ENCODE measurements around the gene KCNK13. TPM values are rescaled to one million over a fixed set of nuclear protein-coding genes. Genes with fewer than 3 reads are reported as not detected.
"Not testable (repeated sequence)": the region's sequence is repeated elsewhere in the genome, so short reads cannot be mapped to it uniquely, and the experiment has no call there.

KCNK13 gene
- total and polyA plus RNA-seq, 2 experiments from 2014 or later: 0.21 to 1.0 TPM

- no peak overlapping the region for H3K4me3 ChIP-seq
- H3K4me3 Mint-ChIP-seq: no peak overlapping the region
Observed at GRCh38 chr14:90194706-90195105, 132.9 kb downstream of the KCNK13 start.

GRCh38 chr14:90198541-90199060, 136.8 kb downstream of the KCNK13 start:
- H3F3A ChIP-seq (replicated peaks; ENCODE audit: low read depth): no peaks in the 10 kb centered on the region
- Mint-ChIP-seq H3K4me1 (no peaks in the 10 kb centered on the region), H3K27ac (no peak overlapping the region), H3K9me3 (peaks cover 4% of the 10 kb centered on the region; the same call in 2 of the 3 replicates), H3K36me3 (ENCODE audit: low read depth) (no peaks in the 10 kb centered on the region), H3K4me3 (no peak overlapping the region), H3K27me3 (ENCODE audit: insufficient read depth, low read depth, poor library complexity) (peaks cover 4% of the 10 kb centered on the region)
- TF ChIP-seq EZH2phosphoT487 (IDR thresholded peaks at IDR 0.05; ENCODE audit: unreplicated experiment) (no peak), JUNB (IDR thresholded peaks at IDR 0.05; ENCODE audit: unreplicated experiment) (no peak), STAT1 (IDR thresholded peaks at IDR 0.05; ENCODE audit: unreplicated experiment) (no peak)
- no peaks in the 10 kb centered on the region for H4K20me1 ChIP-seq (replicated peaks; ENCODE audit: insufficient read depth)
- 0 out of 2 replicates have a peak, but pooled peaks cover 4% of the 10 kb centered on the region for H3K9me2 ChIP-seq (ENCODE audit: insufficient read depth)
- no peak overlapping the region for H2AFZ ChIP-seq
- H3K4me2 ChIP-seq: no peak overlapping the region
- no peak for ATAC-seq
- H3K27me3 ChIP-seq (ENCODE audit: insufficient read depth): no peaks in the 10 kb centered on the region
- no peak overlapping the region for H3K27ac ChIP-seq (ENCODE audit: low read depth)
- no peaks in the 10 kb centered on the region for H3K36me3 ChIP-seq (ENCODE audit: insufficient read depth)
- no peaks in the 10 kb centered on the region for H3K79me2 ChIP-seq (replicated peaks; ENCODE audit: insufficient read depth)
- no peaks in the 10 kb centered on the region for H3K4me1 ChIP-seq (ENCODE audit: insufficient read depth)
- no peak overlapping the region for H3K4me3 ChIP-seq
- DNase-seq (ENCODE audit: low spot score): no peak

More at GRCh38 chr14:90194706-90195105, 132.9 kb downstream of the KCNK13 start:
- H3K27ac ChIP-seq (ENCODE audit: low read depth): no peak overlapping the region
- H3K79me2 ChIP-seq (replicated peaks; ENCODE audit: insufficient read depth): no peaks in the 10 kb centered on the region
- no peak for DNase-seq (ENCODE audit: low spot score)
- no peaks in the 10 kb centered on the region for H3K36me3 Mint-ChIP-seq (ENCODE audit: low read depth)
- ATAC-seq: no peak
- H3K4me1 Mint-ChIP-seq: no peaks in the 10 kb centered on the region
- TF ChIP-seq CREB1 (CRISPR knock-in tag; IDR thresholded peaks at IDR 0.05; ENCODE audit: low read depth) (no peak), JUNB (IDR thresholded peaks at IDR 0.05; ENCODE audit: unreplicated experiment) (no peak), ETS1 (IDR thresholded peaks at IDR 0.05) (no peak), REST (IDR thresholded peaks at IDR 0.05; ENCODE audit: unreplicated experiment) (no peak), NANOG (IDR thresholded peaks at IDR 0.05; ENCODE audit: borderline replicate concordance) (no peak), EZH2phosphoT487 (IDR thresholded peaks at IDR 0.05; ENCODE audit: unreplicated experiment) (no peak), STAT1 (IDR thresholded peaks at IDR 0.05; ENCODE audit: unreplicated experiment) (no peak), ZNF331 (CRISPR knock-in tag; IDR thresholded peaks at IDR 0.05; ENCODE audit: low read depth) (no peak), EZH2 (IDR thresholded peaks at IDR 0.05; ENCODE audit: low read depth, unreplicated experiment) (no peak)
- no peak overlapping the region for H3K4me2 ChIP-seq
- no peak overlapping the region for H3K27ac Mint-ChIP-seq
- no peaks in the 10 kb centered on the region for H3K36me3 ChIP-seq (ENCODE audit: insufficient read depth)
- H3K27me3 Mint-ChIP-seq (ENCODE audit: insufficient read depth, low read depth, poor library complexity): peaks cover 4% of the 10 kb centered on the region
- H3F3A ChIP-seq (replicated peaks; ENCODE audit: low read depth): no peaks in the 10 kb centered on the region
- no peaks in the 10 kb centered on the region for H4K20me1 ChIP-seq (replicated peaks; ENCODE audit: insufficient read depth)
- H3K9me2 ChIP-seq (ENCODE audit: insufficient read depth): no peaks in the 10 kb centered on the region
- no peaks in the 10 kb centered on the region for H3K27me3 ChIP-seq (ENCODE audit: insufficient read depth)
- H3K4me1 ChIP-seq (ENCODE audit: insufficient read depth): no peaks in the 10 kb centered on the region
- no peaks in the 10 kb centered on the region for H3K9me3 Mint-ChIP-seq
- no peak overlapping the region for H2AFZ ChIP-seq

GRCh38 chr14:90200546-90200945, 138.8 kb downstream of the KCNK13 start:
- H3K4me1 Mint-ChIP-seq; H2AFZ ChIP-seq; H3K4me2 ChIP-seq; H3K36me3 ChIP-seq (ENCODE audit: insufficient read depth); H3K9me3 Mint-ChIP-seq; H3K4me3 ChIP-seq; ATAC-seq; DNase-seq (ENCODE audit: low spot score); H3K27me3 Mint-ChIP-seq (ENCODE audit: insufficient read depth, low read depth, poor library complexity); H3K4me3 Mint-ChIP-seq; H3K36me3 Mint-ChIP-seq (ENCODE audit: low read depth); H3K4me1 ChIP-seq (ENCODE audit: insufficient read depth); H3K79me2 ChIP-seq (replicated peaks; ENCODE audit: insufficient read depth); H3K9me2 ChIP-seq (ENCODE audit: insufficient read depth); H4K20me1 ChIP-seq (replicated peaks; ENCODE audit: insufficient read depth); H3K27ac Mint-ChIP-seq; H3K27ac ChIP-seq (ENCODE audit: low read depth); H3K27me3 ChIP-seq (ENCODE audit: insufficient read depth); H3F3A ChIP-seq (replicated peaks; ENCODE audit: low read depth): not testable (repeated sequence)

Data from GM23338 (cell line).